Stimulated activated CD8-positive, alpha-beta memory T cell treated with anti-CD3 and anti-CD28 coated beads, Interleukin-12 subunit alpha, Interleukin-12 subunit beta, amount 100 ng/mL, for 4 hours (primary cell): Measurements from ENCODE around the gene MIX23.
"Not testable (repeated sequence)": the region's sequence is repeated elsewhere in the genome, so short reads cannot be mapped to it uniquely, and the experiment has no call there.

Experiments used
- DNase-seq: peaks from one replicate; pipeline ENCODE4 v3.0.0-alpha.2; 2020; ENCODE audit warnings: low read depth

Gene MIX23

GRCh38 chr3:122392868-122393844, 10.1 kb upstream of the MIX23 start:
- DNase-seq = no peak

GRCh38 chr3:122391681-122392446, 8.8 kb upstream of the MIX23 start:
- DNase-seq = no peak

DNA sequence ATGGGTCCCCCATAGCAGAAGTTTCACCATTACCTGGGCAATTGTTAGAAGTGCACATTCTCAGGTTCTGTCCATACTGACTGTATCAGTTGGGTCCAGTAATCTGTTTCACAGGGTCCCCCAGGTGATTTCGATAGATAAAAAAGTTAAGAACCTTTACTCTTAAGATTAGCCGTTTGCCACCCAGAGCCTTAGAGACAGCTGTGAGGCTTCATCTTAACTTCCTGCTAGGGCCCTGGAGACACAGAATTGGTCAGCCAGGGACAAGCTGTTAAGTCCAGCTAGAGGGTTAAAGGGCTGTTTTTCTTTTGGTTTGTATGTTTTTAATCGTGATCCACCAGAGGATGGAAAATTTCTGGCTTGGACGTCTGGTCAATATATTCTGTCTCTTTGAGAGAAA, 7.6 kb upstream of the MIX23 start:
- no peak for DNase-seq

DNA sequence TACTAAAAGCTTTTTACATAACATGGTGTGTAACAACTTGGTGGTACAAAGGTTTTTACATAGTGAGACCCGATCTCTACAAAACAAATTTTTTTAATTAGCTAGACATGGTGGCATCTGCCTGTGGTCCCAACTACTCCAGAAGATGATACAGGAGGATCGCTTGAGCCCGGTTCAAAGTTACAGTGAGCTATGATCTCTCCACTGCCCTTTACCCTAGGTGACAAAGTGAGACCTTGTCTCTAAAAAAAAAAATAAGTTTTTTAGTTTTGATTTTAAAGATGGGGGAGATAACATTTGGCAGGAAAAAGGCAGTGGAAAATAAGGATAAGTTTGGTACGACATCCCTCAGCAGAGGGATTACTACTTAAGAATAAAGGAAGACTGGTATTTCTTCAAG, 6.9 kb upstream of the MIX23 start:
- DNase-seq = no peak

- no peak for DNase-seq
These were observed 6.2 kb upstream of the MIX23 start for GRCh38 chr3:122389197-122389596.

DNA sequence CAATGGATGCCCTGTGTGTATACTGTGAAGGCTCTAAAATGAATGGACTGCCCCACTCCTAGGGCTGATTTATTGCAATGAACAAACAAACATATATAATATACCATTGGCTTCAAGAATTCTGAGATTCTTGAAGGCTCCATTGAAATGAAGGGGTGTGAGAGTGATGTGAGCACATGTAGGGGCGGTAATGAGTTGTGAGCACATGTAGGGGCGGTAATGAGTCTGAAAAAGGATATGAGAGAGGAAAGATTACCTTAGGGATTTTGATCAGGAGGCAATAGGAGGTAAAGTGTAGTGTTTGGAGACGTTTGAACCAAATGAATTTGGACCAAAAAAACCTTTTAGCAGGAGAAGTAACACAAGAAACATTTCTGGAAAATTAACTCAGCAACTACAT, 4.7 kb upstream of the MIX23 start:
- no peak for DNase-seq

DNA sequence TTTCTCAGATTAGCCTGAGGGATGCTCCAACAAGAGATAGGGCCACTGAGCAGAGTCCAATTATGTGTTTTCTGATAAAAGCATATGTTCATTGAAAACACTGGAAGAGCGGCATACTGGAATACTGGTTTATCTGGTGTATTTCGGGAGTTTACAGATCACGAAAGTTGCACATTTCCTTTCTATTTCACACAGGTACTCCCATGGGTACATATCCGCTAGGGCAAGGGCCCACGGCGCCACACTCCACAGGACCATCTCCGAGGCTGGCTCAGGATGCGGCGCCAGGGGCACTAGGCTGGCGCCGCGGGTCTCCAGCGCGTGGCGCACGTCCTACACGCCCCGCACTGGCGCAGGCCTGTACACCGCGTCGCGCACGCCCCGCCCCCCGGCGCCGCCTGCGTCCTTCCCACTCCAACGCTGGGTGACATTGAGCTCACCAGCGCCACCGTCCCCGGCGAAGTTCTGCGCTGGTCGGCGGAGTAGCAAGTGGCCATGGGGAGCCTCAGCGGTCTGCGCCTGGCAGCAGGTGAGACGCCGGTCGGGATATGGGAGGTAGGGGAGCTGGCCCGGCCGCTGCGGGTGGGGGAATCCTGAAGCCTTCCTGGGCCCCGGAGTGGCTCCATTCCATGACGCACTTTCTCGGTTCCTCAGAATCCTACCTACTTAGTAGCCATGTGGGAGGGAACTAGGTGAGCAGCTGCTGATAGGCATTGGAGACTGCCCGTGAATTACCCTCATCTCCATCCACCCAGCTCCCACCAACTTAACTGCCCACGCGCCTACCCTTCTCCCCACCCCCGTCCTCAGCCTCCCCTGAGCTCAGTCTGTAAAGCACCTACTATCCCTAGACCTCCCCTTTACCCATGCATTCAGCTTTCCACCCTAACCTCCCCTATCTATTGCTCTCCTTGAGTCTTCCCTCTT, 1.0 kb upstream of the MIX23 start, which contains the start of gene FAM162A:
Gene FAM162A (plus strand): TSS at position 412 of the 927 bp plus-strand sequence. CDS start 84 bp downstream, at position 496.
- peak; percentile 88 for DNase-seq

GRCh38 chr3:122377975-122378374, 5.1 kb downstream of the MIX23 start:
- no peak for DNase-seq

DNA sequence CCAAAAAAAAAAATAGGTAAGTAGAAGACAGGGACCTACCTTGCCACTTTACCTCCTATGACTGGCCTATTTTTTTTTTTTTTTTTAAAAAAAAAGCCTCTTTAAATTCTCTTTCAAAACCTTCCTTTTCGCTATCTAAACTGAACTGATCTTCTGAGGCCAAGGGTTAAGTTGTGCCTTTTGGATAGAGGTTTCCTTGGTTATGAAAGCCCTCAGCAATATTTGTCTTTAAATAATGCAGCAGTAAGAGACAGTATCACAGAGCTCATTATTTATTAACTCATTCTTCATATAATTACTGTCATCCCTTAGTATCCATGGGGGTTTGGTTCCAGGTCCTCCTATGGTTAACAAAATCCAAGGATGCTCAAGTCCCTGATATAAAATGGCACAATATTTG, 9.0 kb downstream of the MIX23 start:
- DNase-seq = no peak

- DNase-seq = no peak
These were observed 16.7 kb downstream of the MIX23 start for GRCh38 chr3:122366379-122366749.

DNA sequence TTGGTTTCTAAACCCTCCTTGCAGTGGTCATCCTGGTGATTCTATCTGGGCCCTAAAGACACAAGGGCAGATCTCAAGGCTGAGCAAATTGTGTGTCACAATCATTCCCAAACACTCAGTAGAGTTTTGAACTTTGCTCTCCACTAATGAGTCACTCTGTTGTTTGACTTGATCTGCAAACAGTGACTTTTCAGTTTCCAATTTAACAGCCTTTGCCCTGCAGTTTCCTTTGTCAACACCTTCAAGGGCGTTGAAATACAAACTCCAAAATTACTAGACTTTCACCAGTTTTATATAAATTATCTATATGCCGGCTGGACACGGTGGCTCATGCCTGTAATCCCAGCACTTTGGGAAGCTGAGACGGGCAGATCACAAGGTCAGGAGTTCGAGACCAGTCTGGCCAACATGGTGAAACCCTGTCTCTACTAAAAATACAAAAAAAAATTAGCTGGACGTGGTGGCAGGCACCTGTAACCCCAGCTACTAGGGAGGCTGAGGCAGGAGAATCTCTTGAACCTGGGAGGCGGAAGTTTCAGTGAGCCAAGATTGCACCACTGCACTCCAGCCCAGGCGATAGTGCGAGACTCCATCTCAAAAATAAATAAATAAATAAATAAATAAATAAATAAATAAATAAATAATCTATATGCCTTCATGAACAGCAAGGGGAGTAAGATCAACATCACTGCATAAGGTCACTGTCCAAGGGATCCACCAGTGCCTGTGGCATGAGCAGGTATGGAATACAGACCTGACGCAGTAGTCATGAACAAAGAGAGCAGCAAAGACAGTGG, 17.3 kb downstream of the MIX23 start:
- DNase-seq = not testable (repeated sequence)

DNA sequence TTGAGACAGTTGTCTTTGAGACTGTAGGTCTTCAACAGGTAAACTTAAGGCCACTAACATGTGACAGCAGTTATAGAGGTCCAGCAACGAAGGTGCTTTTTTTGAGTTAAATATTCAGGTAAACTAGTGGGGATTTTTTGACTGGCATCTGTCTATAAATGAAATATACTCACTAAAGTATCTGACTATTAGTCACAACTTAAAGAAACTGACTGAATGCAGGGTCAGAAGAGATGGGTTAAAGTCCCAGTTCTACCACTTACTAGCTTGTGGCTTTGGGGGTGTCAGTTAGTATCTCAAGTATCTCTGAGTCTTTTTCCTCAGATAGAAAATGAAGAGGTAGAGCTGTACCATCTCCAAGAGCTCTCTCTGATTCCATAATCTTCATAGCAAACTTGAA, 18.0 kb downstream of the MIX23 start:
- DNase-seq = no peak

DNA sequence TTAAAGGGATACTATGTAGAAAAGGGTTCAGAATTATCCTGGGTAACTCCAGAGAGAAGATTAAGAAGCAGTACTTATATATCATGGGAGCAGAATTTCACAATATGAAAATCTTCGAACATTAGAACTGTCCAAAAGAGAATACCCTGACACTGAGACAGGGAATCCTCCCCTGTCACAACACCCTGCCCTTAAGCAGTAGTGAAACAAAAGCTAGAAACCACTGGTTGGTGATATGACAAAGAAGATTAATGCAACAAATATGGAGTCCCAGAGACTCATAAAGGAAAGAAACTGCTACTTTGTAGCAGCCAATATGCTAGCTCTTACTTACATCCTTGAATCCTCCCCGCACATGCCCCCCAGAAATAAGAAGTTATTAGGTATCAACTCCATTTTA, 18.5 kb downstream of the MIX23 start:
- no peak for DNase-seq

- no peak for DNase-seq
These were observed 21.0 kb downstream of the MIX23 start for GRCh38 chr3:122362026-122362425.

- DNase-seq = no peak
These were observed 24.4 kb downstream of the MIX23 start for GRCh38 chr3:122358703-122359032.

- DNase-seq = no peak
These were observed 25.0 kb downstream of the MIX23 start for GRCh38 chr3:122357828-122358702.

GRCh38 chr3:122356402-122356801, 26.6 kb downstream of the MIX23 start:
- no peak for DNase-seq

- no peak for DNase-seq
These were observed 27.4 kb downstream of the MIX23 start for GRCh38 chr3:122355612-122356011.

- no peak for DNase-seq
These were observed 29.1 kb downstream of the MIX23 start for GRCh38 chr3:122353893-122354401.

DNA sequence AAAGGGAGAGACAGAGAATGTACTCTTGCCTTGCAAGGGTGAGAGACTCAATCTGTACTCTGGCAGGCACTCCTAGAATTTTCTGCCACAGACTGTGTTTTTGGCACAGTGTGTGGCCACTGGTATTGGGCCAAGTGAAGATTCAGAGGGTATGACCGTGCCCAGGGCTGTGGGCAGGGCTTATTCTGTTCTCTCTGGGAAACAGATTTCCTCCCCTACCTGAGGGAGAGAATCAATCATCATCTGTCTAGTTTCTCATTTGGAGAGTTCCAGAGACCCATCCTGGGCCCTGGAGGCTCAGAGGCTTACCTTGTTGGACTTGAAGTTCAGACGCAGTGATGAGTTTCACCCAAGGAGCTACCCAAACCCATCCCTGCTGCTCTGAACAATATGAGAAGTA, 29.8 kb downstream of the MIX23 start:
- DNase-seq = no peak
